A673 (cell line): ENCODE results near the gene ASB1. TPM values are rescaled to one million over a fixed set of nuclear protein-coding genes. Genes with fewer than 3 reads are reported as not detected.

Experiments used
- BruUV-seq: library from RNA; stranded (reverse); fragments of 400-500 nt; replicated peaks from 2 replicates; lab custom pipeline; 2021; lab: Mats Ljungman, UMichigan
- CTCF ChIA-PET: fragments of 300-600 bp; sonication (Branson Sonifier 250); formaldehyde crosslinking; loops from one replicate; lab custom pipeline; 2022; ENCODE audit warnings: antibody characterized with exemption; lab: Charles Lee
- POLR2A ChIA-PET: fragments of 300-600 bp; sonication (Branson Sonifier 250); formaldehyde crosslinking; loops from one replicate; lab custom pipeline; 2022; ENCODE audit warnings: antibody characterized with exemption; ENCODE audit not compliant: low non-redundant PET; lab: Charles Lee
- DNase-seq: peaks from one replicate; pipeline ENCODE4 v3.0.0-alpha.2; 2015; ENCODE audit warnings: low spot score
- H3K27ac ChIP-seq: fragments of 200-600 bp; sonication (generic); 2 replicates; pipeline ENCODE4 v1.5.1; 2016; ENCODE audit warnings: mixed run types, low read depth, mild to moderate bottlenecking, mixed read lengths, antibody characterized with exemption, low read length; ENCODE audit not compliant: poor library complexity, severe bottlenecking
- H3K27me3 ChIP-seq: fragments of 200-600 bp; sonication (generic); replicated peaks from 2 replicates; pipeline ENCODE4 v1.6.1; 2017; ENCODE audit warnings: mixed run types, low read depth, mild to moderate bottlenecking, mixed read lengths, antibody characterized with exemption, low read length; ENCODE audit not compliant: insufficient read depth, poor library complexity
- H3K36me3 ChIP-seq: fragments of 200-600 bp; sonication (generic); 2 replicates; pipeline ENCODE4 v1.6.1; 2016; ENCODE audit warnings: mixed run types, mild to moderate bottlenecking, mixed read lengths, antibody characterized with exemption, low read length; ENCODE audit not compliant: insufficient read depth, poor library complexity, severe bottlenecking
- H3K4me1 ChIP-seq: fragments of 200-600 bp; sonication (generic); 2 replicates; pipeline ENCODE4 v1.6.1; 2017; ENCODE audit warnings: mixed run types, mild to moderate bottlenecking, mixed read lengths, antibody characterized with exemption, low read length; ENCODE audit not compliant: insufficient read depth, poor library complexity, severe bottlenecking
- H3K4me3 ChIP-seq: fragments of 200-600 bp; sonication (generic); 2 replicates; pipeline ENCODE4 v1.5.1; 2016; ENCODE audit warnings: low read depth, mixed run types, mild to moderate bottlenecking, mixed read lengths, low read length; ENCODE audit not compliant: poor library complexity, severe bottlenecking
- H3K9me3 ChIP-seq: fragments of 200-600 bp; sonication (generic); 2 replicates; pipeline ENCODE4 v1.6.1; 2016; ENCODE audit warnings: mixed run types, low read depth, mild to moderate bottlenecking, mixed read lengths, antibody characterized with exemption, low read length; ENCODE audit not compliant: poor library complexity, severe bottlenecking
- EZH2 ChIP-seq: fragments of 200-600 bp; sonication (generic); IDR thresholded peaks from 2 replicates; pipeline ENCODE4 v1.6.1; 2017; ENCODE audit warnings: borderline replicate concordance, low read depth, mild to moderate bottlenecking, mixed read lengths, antibody characterized with exemption, low read length; ENCODE audit not compliant: poor library complexity, severe bottlenecking
- intact Hi-C: fragments of 100-400 bp; cut with micrococcal nuclease; formaldehyde crosslinking; loops from one replicate; pipeline ENCODE4 v1.10.0; 2022; ENCODE audit not compliant: unreplicated experiment
- total RNA-seq: library from RNA; stranded (reverse); gene quantifications from 2 replicates; pipeline ENCODE4 v1.2.3, GENCODE V29; 2021
- TF ChIP-seq, protein P1 (sequence below): fragments of 300-800, 200-600 bp; sonication (generic); conservative IDR thresholded peaks from 2 replicates; pipeline ENCODE4 v1.5.1; 2017; ENCODE audit warnings: low read depth, mild to moderate bottlenecking, antibody characterized with exemption, low read length, moderate library complexity, mixed read lengths

The ASB1 gene
- total RNA-seq, 1 experiment from 2014 or later = 36.9 TPM

DNA sequence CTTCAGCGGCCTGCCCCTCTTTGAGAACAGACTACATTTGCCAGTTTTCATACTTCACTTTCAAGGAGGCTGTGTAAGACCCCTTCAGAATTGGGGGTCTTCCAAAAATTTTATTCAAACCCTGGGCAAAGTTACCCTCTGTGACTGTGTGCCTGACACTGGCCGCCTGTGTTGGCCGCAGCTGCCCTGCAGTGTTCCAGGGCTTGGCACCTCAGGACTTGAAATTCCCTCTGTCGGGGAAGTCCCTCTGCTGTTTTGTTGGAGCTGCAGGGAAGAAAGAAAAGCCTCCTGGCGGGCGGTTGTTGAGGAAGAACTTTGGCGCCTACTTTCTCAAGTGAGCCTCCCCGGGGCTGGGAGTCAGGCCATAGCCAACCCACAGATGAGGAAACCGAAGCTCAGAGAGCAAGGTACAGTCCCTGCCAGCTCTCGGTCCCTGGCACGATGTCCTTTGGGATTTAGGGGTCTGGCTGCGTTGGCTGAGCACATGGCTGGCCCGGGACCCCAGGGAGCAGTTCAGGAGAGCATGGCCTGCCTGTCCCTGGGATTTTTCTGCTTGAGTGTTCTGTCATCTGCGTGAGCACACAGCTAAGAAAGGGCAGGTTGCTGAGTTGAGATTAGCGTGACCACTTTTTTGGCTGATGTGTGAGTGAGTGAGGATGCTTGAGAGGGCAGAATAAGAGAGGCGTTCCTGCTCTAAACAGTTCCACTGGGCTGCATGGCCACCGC lies 17.9 kb upstream of the ASB1 start:
- no TSS peak for BruUV-seq
- Histone ChIP-seq H3K36me3 (no peaks in the 10 kb centered on the region), H3K4me3 (no peak overlapping the region), H3K27ac (no peak overlapping the region), H3K27me3 (no peaks in the 10 kb centered on the region), H3K9me3 (no peaks in the 10 kb centered on the region), H3K4me1 (no peaks in the 10 kb centered on the region)
- CTCF ChIA-PET = no interaction called here
- no peak for DNase-seq
- POLR2A ChIA-PET = no interaction called here
- TF ChIP-seq, protein P1, sequence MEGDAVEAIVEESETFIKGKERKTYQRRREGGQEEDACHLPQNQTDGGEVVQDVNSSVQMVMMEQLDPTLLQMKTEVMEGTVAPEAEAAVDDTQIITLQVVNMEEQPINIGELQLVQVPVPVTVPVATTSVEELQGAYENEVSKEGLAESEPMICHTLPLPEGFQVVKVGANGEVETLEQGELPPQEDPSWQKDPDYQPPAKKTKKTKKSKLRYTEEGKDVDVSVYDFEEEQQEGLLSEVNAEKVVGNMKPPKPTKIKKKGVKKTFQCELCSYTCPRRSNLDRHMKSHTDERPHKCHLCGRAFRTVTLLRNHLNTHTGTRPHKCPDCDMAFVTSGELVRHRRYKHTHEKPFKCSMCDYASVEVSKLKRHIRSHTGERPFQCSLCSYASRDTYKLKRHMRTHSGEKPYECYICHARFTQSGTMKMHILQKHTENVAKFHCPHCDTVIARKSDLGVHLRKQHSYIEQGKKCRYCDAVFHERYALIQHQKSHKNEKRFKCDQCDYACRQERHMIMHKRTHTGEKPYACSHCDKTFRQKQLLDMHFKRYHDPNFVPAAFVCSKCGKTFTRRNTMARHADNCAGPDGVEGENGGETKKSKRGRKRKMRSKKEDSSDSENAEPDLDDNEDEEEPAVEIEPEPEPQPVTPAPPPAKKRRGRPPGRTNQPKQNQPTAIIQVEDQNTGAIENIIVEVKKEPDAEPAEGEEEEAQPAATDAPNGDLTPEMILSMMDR = no peak
- TF ChIP-seq EZH2 = no peak
- intact Hi-C loops = no loop called here

DNA sequence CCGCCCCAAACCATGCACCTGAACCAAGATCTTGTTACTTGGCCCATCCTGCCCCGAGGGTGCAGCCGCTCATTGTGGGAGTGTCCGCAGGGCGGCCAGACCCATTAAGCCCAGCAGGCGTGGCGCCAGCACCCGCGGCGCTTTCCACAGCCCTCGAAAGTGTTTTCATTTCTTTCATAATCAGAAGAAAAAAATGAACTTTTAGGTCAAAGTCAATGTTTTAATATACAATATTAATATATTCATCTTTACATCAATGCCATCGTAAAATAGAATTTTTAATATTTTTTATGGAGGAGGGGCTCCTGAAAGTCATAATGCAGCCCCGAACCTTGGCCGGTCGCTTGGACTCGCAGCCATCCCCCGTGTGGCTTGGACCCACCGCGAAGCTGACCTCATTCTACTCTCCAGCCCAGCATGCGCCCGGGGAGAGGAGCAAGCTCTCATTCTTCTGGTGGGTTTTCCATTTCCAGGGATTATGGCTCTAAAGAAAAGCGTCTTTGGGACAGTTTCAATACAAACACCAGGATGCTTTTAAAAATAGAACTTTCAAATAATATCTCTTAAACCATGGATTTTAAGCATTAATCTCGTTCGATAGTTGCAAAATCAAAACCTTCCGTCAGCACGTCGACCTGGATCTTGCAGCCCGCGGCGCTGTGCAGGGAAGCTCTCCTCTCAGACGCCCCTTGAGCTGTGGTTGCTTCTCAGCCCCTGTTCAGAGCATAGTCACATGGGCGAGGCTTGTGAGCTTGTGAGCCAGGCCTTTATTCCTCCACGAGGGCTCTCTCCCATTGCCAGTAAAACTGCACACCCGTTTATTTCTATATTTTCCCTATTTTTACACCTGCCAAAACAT lies 17.2 kb upstream of the ASB1 start:
- no peak overlapping the region for H3K4me3 ChIP-seq
- H3K27me3 ChIP-seq = no peaks in the 10 kb centered on the region
- no peak for DNase-seq
- no TSS peak for BruUV-seq
- intact Hi-C loops = no loop called here
- no peak overlapping the region for H3K27ac ChIP-seq
- no peaks in the 10 kb centered on the region for H3K4me1 ChIP-seq
- no peaks in the 10 kb centered on the region for H3K36me3 ChIP-seq
- no peaks in the 10 kb centered on the region for H3K9me3 ChIP-seq
- TF ChIP-seq EZH2 = no peak
- TF ChIP-seq, protein P1 = no peak
- CTCF ChIA-PET = no interaction called here
- POLR2A ChIA-PET = no interaction called here

DNA sequence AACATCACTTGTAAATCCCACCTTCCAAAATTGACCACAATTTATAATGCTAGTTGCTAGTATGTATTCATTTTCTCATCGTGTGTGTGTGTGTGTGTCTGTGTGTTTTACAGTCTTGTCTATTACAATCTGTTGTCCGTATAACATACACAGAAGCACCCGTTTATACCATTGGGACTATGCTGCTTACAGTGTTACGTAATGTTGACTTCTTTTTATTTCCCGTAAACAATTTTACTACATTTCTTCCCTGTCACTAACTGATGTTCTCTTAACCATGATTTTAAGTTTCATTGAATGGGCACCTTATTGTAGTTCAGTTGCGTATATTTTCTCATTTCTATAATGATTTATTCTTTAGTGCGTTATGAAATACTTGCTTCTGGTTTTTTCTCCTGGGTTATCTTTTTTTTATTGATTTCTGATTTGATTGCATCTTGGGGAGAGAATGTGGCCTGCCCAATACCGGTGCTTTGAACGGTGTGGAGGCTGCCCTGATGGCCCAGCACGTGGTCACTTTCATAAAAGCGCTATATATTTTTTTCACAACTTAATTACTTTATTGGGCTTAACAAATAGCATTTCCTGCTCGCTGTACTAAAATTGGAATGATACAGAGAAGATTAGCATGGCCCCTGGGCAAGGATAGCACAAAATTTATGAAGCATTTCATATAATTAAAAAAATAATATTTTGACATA lies 14.5 kb upstream of the ASB1 start:
- no peak overlapping the region for H3K4me3 ChIP-seq
- BruUV-seq = no TSS peak
- no peaks in the 10 kb centered on the region for H3K36me3 ChIP-seq
- H3K4me1 ChIP-seq = no peaks in the 10 kb centered on the region
- H3K27ac ChIP-seq = no peak overlapping the region
- TF ChIP-seq, protein P1 = no peak
- no peak for TF ChIP-seq EZH2
- intact Hi-C loops = no loop called here
- CTCF ChIA-PET = no interaction called here
- POLR2A ChIA-PET = no interaction called here
- DNase-seq = no peak
- H3K27me3 ChIP-seq = no peaks in the 10 kb centered on the region
- no peaks in the 10 kb centered on the region for H3K9me3 ChIP-seq
